HG03442 (cell line): ENCODE measurements around the gene ZNF497.
"Not testable (repeated sequence)": the region's sequence is repeated elsewhere in the genome, so short reads cannot be mapped to it uniquely, and the experiment has no call there.

Experiments
- ATAC-seq: cut with Tn5 transposase; IDR thresholded peaks from one replicate; pipeline ENCODE4 v1.9.1; 2021; ENCODE audit warnings: mild to moderate bottlenecking, moderate library complexity; ENCODE audit not compliant: unreplicated experiment

ZNF497 gene

DNA sequence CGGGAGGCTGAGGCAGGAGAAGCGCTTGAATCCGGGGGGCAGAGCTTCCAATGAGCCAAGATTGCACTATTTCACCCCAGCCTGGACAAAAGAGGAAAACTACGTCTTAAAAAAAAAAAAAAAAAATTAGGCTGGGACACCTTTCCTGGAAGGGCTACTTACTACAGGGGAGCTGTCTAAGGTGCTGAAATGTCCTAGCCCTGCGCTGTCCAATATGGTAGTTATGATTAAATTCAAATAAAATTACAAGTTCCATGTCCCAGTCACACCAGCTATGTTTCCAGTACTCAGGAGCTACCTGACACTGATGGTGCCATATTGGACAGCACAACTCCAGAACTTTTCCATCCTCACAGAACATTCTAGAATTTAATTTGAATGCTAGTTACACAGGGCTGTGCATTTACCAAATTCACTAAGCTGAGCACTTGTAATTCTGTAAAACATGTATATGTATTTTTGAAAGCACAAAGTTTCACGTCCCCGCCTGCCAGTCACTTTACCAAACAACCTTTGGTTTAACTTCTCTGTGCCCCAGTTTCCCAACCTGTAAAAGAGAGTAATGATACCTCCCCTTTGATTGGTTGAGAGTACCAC is 45.0 kb downstream of the ZNF497 start:
- ATAC-seq = no peak

DNA sequence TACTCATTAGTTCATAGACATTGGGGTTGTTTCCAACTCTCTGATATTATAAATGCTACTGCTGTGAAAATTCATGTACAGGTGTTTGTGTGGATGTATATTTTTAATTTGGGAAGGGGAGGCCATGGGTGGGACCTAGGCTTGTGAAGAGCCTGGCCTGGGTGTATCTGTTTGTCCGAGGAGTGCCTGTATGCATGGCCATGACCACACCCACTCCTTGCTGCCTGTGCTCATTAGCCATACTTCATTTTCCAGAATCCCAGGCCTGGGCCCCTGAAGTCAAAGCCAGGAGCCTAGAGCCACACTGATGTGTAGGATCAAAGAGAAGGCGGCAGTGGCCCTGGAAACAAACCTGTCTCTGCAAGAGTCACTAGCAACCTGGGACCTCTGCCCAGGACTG is 47.0 kb downstream of the ZNF497 start:
- no peak for ATAC-seq

DNA sequence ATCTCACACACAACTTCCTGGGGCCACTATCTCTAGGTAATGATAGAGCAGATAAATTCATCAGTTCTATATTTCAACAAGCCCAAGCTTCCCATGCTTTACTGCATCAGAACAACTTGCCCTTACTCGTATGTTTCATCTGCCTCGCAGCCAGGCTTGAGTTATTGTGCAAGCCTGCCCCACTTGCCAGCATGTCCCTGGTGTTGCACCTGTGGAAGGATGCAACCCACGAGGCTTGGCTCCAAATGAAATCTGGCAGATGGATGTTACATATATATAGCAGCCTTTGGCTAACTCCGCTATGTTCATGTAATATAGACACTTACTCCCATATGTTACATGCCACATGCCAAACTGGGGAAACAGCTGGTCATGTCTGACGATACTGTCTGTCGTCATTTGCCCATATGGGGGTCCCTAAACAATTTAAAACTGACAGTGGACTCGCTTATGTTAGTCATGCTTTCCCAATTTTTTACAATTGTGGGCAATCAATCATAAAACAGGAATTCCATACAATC is 51.1 kb downstream of the ZNF497 start:
- ATAC-seq = no peak

DNA sequence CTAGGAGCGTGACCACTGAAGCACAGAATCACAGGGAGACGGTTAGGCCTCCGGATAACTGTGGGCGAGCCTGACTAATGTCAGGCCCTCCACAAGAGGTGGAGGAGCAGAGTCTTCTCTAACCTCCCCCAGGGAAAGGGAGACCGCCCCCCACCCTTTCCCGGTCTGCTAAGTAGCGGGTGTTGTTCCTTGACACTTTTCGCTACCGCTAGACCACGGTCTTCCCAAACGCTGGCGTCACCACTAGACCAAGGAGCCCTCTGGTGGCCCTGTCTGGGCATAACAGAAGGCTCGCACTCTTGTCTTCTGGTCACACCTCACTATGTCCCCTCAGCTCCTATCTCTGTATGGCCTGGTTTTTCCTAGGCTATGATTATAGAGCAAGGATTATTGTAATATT is 51.9 kb downstream of the ZNF497 start:
- not testable (repeated sequence) for ATAC-seq

DNA sequence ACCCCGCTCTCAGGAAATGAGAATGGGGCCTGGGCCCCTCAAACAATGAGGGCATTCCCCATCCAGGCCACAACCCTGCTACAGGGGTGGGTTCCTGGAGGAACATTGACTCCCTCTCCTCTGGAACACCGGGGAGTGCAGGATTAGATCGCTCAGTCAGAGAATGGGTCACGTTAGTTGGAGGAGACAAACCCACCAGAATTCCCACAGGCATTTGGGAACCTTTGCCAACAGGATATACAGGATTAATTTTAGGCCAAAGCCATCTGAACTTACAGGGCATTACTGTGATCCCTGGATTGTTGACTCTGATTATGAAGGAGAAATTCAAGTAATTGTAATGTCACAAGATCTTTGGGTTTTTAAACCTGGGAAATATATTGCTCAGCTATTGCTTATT is 54.8 kb downstream of the ZNF497 start:
- ATAC-seq = no peak

DNA sequence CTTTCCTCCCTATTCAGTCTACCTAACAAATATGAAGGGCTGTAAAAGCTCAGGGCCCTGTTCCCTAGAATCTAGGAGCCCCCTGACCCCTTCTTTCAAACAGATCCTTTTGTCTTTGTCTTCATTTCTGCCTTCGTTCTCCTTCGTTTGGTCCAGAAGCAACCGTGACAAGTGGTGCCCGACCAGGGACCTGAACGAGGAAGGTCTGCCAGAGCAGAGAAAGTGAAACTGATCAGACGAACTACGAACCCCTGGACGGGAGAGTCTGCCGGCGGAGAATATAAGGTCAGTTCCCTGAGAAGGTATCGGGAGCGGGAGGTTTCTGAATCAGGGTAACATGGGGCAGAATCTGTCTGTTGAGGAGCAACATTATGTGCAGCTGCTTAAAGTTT is 56.6 kb downstream of the ZNF497 start:
- ATAC-seq = no peak

DNA sequence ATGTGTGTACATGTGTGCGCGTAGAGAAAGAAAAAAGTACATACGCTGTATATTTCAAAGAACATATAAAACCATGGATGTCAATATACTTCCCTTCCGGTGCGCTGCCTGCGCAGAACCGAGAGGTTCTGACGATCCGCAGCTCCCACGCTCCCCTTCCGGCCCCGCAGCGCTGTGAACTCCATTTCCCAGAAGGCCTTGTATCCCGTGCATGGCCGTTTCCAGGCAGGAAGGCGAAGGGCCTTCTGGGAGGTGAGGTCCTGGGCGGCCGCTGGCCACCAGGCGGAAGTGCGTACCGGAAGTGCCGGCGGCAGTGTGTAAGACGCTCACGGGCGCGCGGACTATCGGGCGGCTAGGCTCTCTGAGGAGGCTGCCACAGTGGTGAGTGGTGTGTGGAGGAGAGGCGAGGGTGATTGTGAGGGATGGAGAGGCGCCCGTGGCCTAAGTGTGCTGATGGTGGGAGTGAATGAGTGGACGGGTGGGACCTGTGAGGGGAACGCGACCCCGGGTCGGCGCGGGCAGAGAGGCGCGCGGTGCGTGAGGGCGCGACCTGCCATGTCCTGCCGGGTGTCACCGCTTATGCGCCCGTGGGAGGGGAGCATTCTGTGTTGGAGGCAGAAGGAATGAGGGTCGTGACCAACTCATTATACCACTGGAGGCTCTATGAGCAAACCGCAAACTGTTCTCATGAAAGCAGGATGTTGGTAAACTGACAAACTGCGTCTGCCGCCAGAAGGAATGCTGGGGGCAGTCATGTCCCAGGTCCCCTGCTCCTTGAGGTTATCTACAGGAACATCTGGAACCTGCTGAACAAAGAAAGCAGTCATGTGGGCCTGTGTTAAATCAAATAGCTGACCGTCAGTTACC is 57.3 kb downstream of the ZNF497 start, which contains the start of gene ERVK3-1:
ERVK3-1 (plus strand) TSS at position 313 of the 867 bp plus-strand sequence. CDS start 6,792 bp downstream, outside the sequence.
- ATAC-seq = peak; percentile 92

DNA sequence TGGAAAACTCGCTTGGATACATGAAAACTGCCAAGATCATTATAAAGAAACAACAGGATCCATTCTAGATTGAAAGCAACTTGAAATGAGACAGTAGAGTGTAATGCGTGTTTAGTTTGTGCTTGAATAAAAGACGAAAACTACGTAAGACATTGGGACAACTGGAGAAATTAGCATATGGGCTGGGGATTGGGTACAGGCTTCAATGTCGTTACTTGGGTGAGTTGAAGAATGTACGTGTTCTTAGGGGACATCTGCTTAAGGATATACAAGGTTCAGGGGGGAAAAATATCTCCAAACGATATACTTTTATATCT is 57.8 kb downstream of the ZNF497 start:
- ATAC-seq = no peak
